GM21447 (cell line): ENCODE data around the gene DIPK1B.
"Not testable (repeated sequence)": the region's sequence is repeated elsewhere in the genome, so short reads cannot be mapped to it uniquely, and the experiment has no call there.

Experiments used
- ATAC-seq: cut with Tn5 transposase; IDR thresholded peaks from one replicate; pipeline ENCODE4 v1.9.1; 2021; ENCODE audit not compliant: unreplicated experiment

The DIPK1B gene

GRCh38 chr9:136697821-136698526 is 14.4 kb upstream of the DIPK1B start:
- no peak for ATAC-seq

GRCh38 chr9:136698635-136699246 is 13.6 kb upstream of the DIPK1B start:
- ATAC-seq = no peak

- no peak for ATAC-seq
Observed at GRCh38 chr9:136700304-136700703, 12.1 kb upstream of the DIPK1B start.

- ATAC-seq = peak; percentile 58
Observed at GRCh38 chr9:136700959-136701667, 11.3 kb upstream of the DIPK1B start.

GRCh38 chr9:136701668-136702053 is 10.7 kb upstream of the DIPK1B start:
- no peak for ATAC-seq

GRCh38 chr9:136703276-136703860 is 9.0 kb upstream of the DIPK1B start:
- ATAC-seq = no peak

GRCh38 chr9:136704741-136705140 is 7.6 kb upstream of the DIPK1B start:
- not testable (repeated sequence) for ATAC-seq

GRCh38 chr9:136705564-136705963 is 6.8 kb upstream of the DIPK1B start:
- ATAC-seq = no peak

GRCh38 chr9:136707011-136707410 is 5.4 kb upstream of the DIPK1B start:
- ATAC-seq = no peak

- ATAC-seq = no peak
Observed at GRCh38 chr9:136707849-136708517, 4.4 kb upstream of the DIPK1B start.

GRCh38 chr9:136709454-136710109 is 2.8 kb upstream of the DIPK1B start:
- no peak for ATAC-seq

- no peak for ATAC-seq
Observed at GRCh38 chr9:136710543-136710942, 1.8 kb upstream of the DIPK1B start.

- ATAC-seq = not testable (repeated sequence)
Observed at GRCh38 chr9:136711219-136711648, 1.1 kb upstream of the DIPK1B start.

GRCh38 chr9:136712690-136713544 is 545 bp downstream of the DIPK1B start:
- ATAC-seq = no peak

- ATAC-seq = no peak
Observed at GRCh38 chr9:136713550-136713949, 1.2 kb downstream of the DIPK1B start.

GRCh38 chr9:136714096-136714892 is 1.9 kb downstream of the DIPK1B start:
- no peak for ATAC-seq

GRCh38 chr9:136714893-136715274 is 2.5 kb downstream of the DIPK1B start:
- ATAC-seq = no peak

- no peak for ATAC-seq
Observed at GRCh38 chr9:136717399-136717798, 5.0 kb downstream of the DIPK1B start.
